HG03175 (cell line): Measurements from ENCODE around the gene TCERG1L.

Experiments used
- ATAC-seq: cut with Tn5 transposase; IDR thresholded peaks from one replicate; pipeline ENCODE4 v1.9.1; 2021; ENCODE audit warnings: mild to moderate bottlenecking, moderate library complexity; ENCODE audit not compliant: unreplicated experiment

The TCERG1L gene

DNA sequence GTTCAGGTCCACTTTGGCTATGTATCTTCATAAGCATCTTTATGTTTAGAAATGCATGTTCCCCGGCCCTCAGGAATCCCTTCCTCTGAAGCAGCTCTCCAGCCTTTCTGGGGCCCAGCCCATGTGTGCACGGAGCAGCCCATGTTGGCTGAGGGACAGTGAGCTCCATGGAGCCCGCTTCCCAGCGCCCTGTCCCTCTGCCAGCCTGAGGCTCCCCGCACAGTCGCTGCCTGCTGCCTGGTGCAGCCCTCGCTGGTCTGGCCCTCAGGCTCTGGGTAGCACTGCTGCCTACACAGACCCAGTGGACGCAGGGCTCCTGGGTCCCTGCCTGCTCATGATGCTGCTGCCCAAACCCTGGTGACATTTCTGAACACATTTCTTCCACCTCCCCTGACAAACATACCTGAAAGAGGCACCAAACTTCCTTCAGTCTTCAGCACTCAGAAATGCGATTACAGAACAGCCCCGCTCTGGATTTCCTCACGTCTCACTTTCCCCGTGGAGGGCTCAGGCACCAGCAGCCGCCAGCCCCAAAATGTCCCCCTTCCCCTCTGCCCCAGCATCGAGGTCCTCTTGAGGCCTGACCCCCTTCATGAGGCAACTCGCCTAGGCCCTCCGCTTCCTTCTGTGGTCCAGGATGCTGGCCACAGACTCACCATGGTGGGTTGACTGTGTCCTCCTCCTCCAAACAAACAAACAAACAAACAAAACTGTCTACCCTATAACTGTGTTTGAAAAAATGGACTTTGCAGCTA lies 5.0 kb upstream of the TCERG1L start:
- ATAC-seq: no peak

DNA sequence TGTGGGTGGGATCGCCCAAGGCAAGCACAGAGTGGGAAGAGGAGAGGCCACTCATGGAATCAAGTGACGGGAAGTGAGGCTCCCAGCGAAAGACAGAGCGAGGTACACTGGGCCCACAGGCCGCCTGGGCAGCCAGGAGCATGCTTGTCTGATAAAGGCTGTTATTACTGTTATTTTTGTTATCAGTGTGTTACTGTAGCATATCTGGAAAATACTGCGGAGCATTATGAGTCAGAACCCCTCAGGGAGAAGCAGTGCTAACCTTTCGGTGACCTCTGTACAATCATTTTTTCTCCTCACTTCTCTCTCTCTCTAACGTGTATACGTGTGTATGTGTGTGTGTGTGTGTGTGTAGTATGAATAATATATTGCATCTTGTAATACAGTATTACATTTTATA lies 3.8 kb upstream of the TCERG1L start:
- no peak for ATAC-seq

DNA sequence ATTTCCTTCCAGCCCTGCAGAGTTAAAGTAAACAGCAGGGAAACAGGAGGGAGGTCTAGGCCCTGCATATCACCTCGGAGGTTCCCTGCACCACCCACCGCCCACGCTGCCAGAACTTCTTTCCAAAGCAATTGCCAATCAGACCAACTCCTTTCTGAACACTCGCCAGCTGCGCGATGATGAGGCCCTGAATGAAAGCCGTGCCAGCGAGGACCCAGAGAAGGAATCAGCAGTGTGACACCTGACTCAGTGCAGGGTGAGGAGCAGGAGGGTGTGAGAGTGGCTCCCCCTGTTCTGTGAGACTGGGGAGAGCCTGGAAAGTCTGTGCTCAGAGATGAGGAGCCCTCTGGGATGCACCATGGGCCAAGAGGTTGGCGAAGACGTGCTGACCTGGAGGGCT lies 3.3 kb upstream of the TCERG1L start:
- no peak for ATAC-seq

DNA sequence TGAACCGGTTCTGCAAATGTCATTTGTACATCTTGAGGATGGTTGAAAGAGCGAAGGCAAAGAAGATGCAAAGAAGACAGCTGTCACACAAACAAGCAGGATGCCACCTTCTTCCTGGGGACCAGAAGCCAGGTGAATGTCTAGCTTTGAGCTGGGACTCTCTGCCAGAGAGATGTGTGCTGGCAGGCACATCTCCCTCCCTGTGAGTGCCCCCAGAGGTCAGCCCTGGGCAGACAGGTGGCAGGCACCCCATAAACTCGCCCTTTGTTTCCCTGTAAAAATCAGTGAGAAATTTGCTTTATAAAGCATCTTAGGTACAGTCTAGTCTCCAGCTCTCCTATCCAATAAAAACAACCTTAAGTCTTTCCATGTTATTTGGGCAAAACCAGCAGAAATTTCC lies 2.6 kb upstream of the TCERG1L start:
- ATAC-seq: no peak

DNA sequence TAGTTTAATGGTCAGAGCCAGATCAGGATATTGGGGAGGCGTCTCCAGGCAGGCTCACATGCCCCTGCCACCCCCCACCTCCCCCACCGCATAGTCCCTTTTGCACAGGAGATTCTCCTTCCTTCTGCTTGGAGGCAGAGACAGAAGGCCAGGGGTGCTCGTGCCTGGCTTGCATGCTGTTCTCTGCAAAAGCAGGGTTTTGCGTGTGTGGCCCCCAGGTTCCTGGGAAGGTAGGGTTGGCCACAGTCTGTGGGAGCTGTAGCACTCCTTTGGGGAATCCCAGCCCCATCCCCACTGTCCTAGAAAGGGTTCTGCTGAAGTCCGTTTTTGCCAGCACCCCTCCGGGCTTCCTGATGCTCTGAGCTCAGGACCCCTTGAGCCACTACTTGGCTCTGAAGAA lies 1.9 kb upstream of the TCERG1L start:
- no peak for ATAC-seq

DNA sequence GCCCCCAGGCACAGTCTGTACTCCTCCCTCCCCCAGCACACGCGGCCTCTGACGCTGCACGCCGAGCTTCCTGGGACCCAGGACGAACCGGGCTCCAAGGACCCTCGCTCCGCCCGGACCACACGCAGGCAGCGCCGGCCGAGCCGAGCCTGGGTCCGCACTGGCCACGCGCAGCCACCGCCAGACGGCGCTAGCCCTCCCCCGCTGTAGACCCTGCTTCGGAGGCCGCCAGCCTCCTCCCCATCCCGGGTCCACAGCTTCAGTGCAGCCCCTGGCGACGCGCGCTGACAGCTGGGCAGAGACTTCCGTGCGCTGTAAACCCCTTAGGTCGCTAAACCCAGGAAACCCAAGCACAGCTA lies 936 bp upstream of the TCERG1L start:
- no peak for ATAC-seq

DNA sequence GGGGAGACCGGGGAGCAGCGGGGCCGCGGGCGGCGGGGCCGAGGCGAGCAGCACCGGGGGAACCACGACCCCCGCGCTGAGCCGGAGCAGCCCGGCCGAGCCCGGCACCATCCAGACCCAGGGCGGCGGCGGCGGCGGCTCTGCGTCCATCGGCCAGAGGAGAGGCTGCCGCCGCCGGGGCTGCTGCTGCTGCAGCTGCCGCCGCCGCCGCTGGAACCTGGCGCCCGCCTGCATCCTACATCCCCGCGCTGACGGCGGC lies 190 bp downstream of the TCERG1L start:
- ATAC-seq: no peak

DNA sequence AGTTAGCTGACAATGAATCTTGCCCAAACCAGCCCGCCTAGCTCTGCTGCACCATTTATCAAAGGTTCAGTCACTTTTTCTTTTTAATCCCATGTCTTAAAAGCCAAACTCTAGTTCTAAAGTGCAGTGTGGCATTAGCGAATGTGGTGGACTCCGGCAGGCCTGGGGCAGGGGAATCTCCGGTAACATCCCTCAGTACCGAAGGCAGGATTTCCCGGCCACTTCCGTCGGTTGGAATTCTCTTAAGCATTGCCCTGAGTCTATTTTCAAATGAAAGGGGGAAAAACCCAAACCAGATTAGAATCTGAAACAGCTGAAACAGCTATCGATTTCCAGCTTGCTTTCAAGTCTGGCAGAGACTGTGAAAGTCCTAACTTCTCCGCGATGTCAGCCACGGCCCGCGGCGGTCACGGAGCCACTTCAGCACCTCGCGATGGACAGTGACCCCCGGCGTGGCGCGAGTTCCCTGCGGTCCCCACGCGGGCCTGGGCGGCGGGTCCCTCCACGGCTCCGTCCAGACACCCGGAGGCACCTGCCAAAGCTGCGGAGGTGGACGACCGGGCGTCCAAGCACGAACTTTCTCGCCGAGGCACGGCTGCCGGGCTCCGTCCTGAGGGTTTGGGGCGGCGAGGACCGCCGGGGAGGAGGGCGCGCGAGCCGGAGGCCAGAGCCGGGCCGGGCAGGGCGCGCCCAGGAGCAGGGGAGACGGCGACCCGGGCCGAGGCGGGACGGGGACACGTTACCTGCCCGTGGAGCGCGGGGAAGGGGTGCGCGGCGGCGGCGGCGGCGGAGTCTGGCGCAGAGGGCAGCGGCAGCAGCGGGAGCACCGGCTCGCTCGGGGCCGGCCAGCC lies 745 bp downstream of the TCERG1L start:
- no peak for ATAC-seq

DNA sequence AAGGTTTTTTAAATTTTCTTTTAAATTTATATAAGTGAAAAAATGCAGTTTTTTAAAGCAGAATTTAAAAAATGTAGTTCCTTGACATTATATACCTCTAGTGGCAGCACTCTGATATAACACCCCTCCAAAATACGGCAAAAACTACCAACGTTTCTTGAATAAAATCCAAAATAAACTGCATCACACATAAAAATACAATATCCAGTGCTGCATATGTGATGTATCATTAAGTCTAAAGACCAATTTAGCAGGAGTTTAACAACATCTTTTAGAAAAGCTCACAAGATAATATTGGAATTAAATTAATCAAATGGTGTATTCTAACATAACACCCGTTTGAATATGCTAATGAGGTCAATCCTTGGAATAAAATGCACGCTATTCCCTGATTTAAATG lies 1.4 kb downstream of the TCERG1L start:
- ATAC-seq: no peak

DNA sequence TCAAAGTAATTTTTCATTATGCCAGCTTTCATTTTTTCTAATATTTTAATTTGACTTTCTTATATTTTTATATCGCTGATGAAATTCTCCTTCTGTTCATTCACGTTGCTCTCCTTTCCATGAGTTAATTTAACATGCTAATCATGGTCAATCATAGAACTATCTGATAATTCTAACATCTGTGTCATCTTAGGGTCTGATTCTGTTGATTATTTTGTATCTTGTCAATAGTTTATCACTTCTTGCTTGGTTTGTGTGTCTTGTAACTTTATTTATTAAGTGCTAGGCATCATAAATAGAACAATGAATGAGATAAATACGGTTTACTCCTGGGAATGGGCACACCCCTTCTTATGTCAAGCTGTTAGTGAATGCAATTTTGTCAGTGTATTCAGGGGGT lies 11.0 kb downstream of the TCERG1L start:
- no peak for ATAC-seq

DNA sequence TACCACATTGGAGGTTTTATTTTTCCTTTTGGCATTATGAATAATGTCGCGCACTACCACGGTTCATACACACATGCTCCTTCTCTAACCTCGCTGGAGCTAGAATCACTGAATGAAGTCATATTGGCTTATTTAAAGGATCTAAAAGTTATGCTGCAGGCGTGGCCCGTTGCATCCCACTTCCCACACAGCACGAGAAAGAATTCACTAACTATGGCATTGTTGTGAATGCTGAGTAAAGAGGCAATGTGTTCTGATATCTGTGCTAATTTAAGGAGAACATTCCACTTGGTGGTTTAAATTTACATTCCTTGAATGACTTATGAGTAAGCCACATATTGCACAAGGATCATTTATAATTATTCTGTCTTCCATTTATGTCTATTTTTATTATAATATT lies 20.7 kb downstream of the TCERG1L start:
- ATAC-seq: no peak

DNA sequence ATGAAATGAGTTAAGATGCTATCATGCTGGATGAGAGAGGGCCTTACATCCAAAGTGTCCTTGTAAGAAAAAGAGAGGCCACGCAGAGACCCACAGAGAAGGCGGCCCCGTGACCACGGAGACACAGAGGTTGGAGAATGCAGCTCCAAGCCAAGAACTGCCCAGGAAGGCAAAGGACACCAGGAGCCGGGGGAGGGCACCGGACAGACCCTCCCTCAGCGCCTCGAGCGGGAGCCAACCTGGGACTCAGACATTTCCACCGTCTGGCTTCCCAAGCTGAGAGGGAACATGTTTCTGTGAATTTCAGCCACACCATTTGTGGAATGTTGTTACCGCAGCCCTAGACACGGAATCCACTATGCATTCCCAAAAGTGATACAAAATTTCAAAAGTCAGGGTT lies 22.9 kb downstream of the TCERG1L start:
- ATAC-seq: no peak

DNA sequence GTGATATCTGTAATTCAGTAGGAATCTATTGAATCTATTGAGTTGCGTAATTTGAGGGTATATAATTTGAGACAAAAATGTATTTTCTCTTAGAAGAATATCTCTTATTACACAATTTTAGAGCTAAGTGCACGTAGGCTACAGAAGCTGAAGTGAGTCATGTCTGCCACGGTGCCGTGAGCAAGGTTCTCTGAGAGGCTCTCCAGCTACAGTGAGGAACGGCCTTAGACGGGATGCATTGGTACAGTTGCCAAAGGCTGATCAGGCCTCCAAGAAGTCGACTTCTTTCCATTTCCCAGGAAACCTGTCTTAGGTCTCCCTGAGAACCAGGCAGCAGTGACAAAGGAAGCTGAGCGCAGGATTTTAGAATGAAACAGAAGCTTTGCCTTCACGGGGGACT lies 28.6 kb downstream of the TCERG1L start:
- ATAC-seq: no peak

DNA sequence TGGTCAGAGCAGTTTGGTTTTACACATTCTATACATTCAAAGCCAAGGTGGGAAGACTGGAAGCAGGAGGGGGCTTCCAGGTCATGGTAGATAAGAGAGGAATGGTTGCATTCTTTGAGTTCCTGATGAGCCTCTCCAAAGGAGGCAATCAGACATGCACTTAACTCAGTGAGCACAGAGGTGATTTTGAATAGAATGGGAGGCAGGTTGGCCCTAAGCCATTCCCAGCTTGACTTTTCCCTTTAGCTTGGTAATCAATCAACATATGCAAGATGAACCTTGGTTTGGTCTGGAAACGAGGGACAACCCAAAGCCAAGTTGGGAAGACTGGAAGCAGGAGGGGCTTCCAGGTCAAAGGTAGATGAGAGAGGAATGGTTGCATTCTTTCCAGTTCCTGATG lies 31.4 kb downstream of the TCERG1L start:
- ATAC-seq: no peak

DNA sequence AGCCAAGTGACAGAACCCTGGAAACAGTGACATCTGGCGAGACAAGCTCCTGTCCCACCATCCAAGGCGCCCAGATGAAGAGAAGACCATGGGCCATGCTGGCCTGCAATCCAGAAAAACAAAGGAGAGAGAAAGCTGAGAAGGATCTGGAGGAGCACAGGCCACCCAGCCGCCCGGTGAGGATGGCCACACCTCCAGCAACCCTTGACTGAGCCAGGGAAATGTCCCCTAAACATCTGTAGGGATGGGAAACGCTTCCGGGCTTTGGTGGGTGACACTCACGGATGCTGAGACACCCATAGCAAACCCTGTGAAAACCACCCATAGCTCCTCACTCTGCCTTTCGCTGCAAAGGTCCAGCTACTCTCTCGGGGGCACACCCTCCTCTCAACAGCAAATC lies 32.0 kb downstream of the TCERG1L start:
- ATAC-seq: no peak

DNA sequence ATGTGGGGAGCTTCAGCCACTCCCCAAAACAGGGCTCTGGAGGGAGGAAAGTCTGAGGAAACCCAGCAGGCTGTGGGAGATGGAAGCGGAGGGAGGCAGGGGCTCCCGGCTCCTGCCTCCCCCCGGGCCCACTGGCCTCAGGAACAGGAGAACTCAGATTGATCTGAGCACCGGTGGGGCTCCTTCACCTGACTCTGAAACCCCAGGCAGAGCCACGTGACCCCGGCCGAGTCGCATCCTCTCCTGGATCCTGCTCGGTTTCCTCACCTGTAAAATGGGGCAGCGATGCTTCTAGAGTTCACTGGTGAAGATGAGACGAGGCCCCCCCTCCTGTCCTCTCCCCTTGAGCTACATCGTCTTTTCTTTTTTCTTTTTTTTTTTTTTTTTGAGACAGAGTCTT lies 33.6 kb downstream of the TCERG1L start:
- ATAC-seq: no peak

DNA sequence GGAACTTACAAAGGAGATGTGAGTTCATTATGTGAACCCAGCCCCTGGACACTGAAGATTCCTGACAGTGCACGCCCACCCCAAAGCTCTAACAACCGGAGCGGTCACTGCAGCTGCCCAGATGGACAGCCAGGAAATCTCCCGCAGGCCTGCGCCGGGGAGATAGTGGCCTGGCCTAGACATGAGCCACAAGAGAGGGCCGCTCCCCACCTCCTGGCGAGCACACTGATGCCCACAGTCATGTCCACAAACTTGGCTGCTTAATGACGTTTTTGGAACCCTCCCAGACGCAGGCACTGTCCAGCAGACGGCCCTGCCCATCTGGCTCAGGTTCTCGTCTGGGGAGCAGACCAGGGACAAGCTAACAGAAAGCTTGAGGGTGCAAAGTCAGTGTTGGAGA lies 34.2 kb downstream of the TCERG1L start:
- ATAC-seq: no peak

DNA sequence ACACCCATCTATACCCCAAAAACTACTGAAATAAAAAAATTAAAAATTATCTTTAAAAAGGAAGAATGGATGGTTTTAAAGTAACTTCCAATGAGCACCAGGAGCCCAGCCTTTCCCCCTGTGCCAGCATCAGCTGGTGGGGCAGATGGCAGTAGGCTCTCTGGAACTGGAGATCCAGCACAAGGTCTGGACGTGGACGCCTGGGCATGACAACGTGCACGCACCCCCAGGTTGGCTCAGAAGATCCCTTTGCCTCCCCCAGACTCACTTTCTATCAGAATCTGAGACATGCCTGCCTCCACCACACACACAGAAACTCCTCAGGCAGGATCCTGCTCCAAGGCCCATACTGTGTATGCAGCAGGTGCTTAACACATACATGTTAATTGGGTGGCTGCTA lies 35.8 kb downstream of the TCERG1L start:
- ATAC-seq: no peak

DNA sequence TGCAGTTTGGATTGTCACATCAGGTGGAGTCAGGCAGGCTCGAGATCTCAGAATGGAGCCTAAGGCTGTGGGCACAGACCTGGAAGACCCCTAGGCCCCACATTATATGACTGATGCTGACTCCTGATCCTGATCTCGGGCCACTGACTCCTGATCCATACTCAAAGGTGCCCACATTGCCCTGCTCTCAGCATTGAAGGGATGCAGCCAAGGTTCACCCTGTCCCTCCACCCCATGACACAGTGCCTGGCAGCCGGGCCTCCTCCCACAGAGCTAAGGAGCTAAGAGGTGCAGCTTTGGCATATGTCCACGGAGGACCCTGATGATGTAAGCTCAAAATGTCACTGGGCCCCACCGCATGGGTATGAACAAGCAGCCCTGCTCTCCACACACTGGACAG lies 36.6 kb downstream of the TCERG1L start:
- no peak for ATAC-seq

DNA sequence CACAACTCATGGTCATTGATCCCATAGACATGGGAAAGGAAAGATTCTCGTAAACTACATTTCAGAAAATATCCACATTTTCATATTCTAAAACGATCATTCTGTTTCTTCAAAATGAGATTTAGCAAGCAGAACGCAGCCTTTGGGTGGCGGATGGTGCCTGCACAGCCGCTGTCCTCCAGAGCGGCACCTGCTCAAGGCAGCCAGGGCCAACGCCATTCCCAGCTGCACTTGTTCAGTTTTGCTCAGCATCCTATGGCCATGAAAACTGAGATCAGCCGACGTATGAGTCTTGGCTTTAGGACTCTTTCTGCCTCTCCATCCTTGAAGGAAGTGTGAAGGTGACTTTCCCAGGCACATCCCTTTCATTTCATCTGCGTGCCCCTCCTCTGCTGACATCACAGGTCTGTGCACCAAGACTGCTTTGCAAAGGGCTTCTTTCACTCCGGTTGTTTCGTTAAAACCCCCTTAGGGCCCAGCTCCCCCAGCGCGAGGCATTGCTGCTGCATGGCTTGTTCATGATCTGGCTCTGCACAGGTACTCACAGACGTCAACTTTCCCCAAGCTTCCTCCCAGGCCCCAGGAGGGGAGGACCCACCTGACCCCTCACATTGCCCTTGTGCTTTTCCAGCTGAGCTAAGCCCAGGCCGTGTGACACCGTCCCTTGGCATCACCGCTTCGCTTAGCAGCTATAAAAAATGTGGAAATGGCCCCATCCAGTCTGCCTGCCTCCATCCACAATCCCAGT lies 37.2 kb downstream of the TCERG1L start:
- ATAC-seq: no peak

DNA sequence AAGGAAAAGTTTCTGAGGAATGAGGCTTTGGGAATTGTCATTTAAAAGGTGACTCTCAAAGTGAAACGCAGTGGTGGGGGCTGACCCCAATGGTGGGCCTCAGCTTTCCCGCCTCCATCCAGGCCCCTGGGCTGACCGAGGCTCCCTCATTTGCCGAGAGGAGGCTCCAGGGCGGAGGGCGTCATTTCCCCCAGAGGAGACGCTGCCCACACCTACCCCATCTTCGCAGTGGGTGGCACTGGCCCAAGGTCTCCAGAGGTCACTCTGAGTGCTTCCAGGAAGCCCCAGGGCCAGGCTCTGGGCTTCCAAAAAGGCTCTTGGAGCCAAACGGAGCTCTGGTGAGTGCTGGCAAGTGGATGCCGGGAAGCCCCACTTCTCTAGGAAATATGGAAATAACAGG lies 38.0 kb downstream of the TCERG1L start:
- no peak for ATAC-seq

DNA sequence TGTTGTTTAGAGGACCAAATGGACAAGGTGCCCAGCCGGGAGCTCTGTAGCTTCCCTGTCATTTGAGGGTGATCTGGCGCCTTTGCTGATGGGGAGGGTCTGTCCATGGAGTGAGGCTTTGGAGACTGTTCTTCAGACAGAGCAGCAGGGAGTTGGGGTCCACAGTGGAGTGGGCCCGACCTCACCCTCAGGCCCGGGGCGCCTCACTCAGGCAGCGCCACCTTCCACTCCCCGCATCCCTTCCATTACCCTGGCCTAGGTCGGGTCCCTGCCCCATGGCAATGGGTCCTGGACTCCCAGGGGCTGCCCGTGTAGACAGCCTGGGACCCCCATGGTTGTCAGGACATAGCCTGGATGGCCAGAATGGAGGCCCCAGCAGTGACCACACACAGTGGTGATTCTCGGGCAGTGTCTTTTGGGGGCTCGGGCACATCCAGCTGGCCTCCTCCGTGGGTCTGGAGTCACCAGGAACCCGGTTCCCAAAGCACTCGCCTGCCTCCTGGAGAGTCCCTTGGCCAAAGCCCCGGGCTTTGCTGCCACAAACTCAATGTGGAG lies 38.5 kb downstream of the TCERG1L start:
- ATAC-seq: no peak
